NOMO-1 treated with DMSO at 0.1 percent for 48 hours (cell line): ENCODE data around the gene PTGFRN.
A peak's percentile ranks its signal among the peaks of the same experiment; 100 is the strongest.

Source experiments
- DNase-seq: peaks from one replicate; lab custom pipeline; 2025; ENCODE audit not compliant: unreplicated experiment; lab: John Stamatoyannopoulos, UW

Gene PTGFRN

GRCh38 chr1:116997066-116997465 is 87.3 kb downstream of the PTGFRN start:
- DNase-seq: no peak

- DNase-seq: no peak
These were observed 87.9 kb downstream of the PTGFRN start for GRCh38 chr1:116997636-116998035.

- DNase-seq: no peak
These were observed 89.9 kb downstream of the PTGFRN start for GRCh38 chr1:116999596-116999995.

GRCh38 chr1:117000142-117000541 is 90.4 kb downstream of the PTGFRN start:
- DNase-seq: no peak

GRCh38 chr1:117001254-117001927 is 91.7 kb downstream of the PTGFRN start, which contains the start of gene CD101:
TSS of gene CD101 (plus strand) at chr1:117001760. CDS start at chr1:117001818, 58 bp downstream.
- peak; percentile 85 for DNase-seq

GRCh38 chr1:117003223-117003875 is 93.6 kb downstream of the PTGFRN start:
- peak; percentile 99 for DNase-seq

- no peak for DNase-seq
These were observed 98.0 kb downstream of the PTGFRN start for GRCh38 chr1:117007719-117008013.

- DNase-seq: no peak
These were observed 98.9 kb downstream of the PTGFRN start for GRCh38 chr1:117008656-117009055.

GRCh38 chr1:117009132-117009531 is 99.4 kb downstream of the PTGFRN start:
- DNase-seq: peak; percentile 83

- DNase-seq: no peak
These were observed 100.7 kb downstream of the PTGFRN start for GRCh38 chr1:117010310-117010969.

GRCh38 chr1:117011334-117011733 is 101.6 kb downstream of the PTGFRN start:
- DNase-seq: no peak

- DNase-seq: no peak
These were observed 103.7 kb downstream of the PTGFRN start for GRCh38 chr1:117013309-117013858.

- DNase-seq: no peak
These were observed 104.5 kb downstream of the PTGFRN start for GRCh38 chr1:117014209-117014608.

- DNase-seq: no peak
These were observed 106.0 kb downstream of the PTGFRN start for GRCh38 chr1:117015724-117016123.

- no peak for DNase-seq
These were observed 107.3 kb downstream of the PTGFRN start for GRCh38 chr1:117017062-117017461.

GRCh38 chr1:117017648-117018047 is 107.9 kb downstream of the PTGFRN start:
- DNase-seq: no peak

- DNase-seq: no peak
These were observed 110.9 kb downstream of the PTGFRN start for GRCh38 chr1:117020526-117021156.

GRCh38 chr1:117022114-117022513 is 112.4 kb downstream of the PTGFRN start:
- no peak for DNase-seq

- no peak for DNase-seq
These were observed 115.9 kb downstream of the PTGFRN start for GRCh38 chr1:117025568-117025967.

GRCh38 chr1:117026361-117026760 is 116.6 kb downstream of the PTGFRN start:
- no peak for DNase-seq

GRCh38 chr1:117029685-117030084 is 120.0 kb downstream of the PTGFRN start:
- DNase-seq: no peak
